ENCODE data around the gene SPRY1.

GRCh38 chr4:123393721-123394120 is 2.9 kb upstream of the SPRY1 start:
- TF ChIP-seq ETV5 (CRISPR knock-in tag; IDR thresholded peaks at IDR 0.05; ENCODE audit: low read depth): no peak
- no peak for TF ChIP-seq CBX8 (IDR thresholded peaks at IDR 0.05; ENCODE audit: borderline replicate concordance, extremely low read depth, low read depth, low read length, poor library complexity, severe bottlenecking)
- TF ChIP-seq GMEB1 (CRISPR knock-in tag; IDR thresholded peaks at IDR 0.05): no peak
- no peak for TF ChIP-seq PPARD (CRISPR knock-in tag; IDR thresholded peaks at IDR 0.05)
- no peak for TF ChIP-seq POLR2A (conservative IDR thresholded peaks at IDR 0.05)
- no peak for TF ChIP-seq RERE (CRISPR knock-in tag; IDR thresholded peaks at IDR 0.05; ENCODE audit: borderline replicate concordance)

Measured in K562 (cell line).